NCI-H2227 (cell line): Measurements from ENCODE around the gene KIAA0040.

Experiments
- DNase-seq: peaks from one replicate; lab custom pipeline; 2025; ENCODE audit not compliant: unreplicated experiment; lab: John Stamatoyannopoulos, UW

Gene KIAA0040

DNA sequence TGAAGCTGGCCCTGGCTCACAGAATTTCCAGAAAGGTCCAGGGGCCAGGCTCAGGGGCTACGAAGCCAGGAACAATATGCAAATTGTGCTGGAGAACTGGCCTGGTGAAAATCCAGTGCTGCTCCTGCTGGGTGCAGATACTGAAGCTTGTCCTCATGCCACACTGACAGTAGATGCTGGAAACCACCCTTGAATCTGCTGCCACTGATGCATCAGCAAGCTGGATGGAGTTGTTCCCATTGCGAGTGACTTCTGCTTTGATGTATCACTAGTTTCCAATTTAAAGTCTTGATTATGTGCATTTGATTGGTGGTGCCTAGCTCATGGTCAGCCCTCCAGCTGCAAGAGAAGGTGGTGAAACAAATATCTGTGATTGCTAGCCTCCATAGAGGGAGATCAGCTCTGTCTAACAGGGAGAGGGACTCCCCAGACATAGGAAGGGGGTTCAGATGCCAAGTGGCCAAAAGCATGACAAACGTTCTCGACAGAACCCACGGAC lies 11.0 kb upstream of the KIAA0040 start:
- no peak for DNase-seq

- DNase-seq = no peak
Measured at GRCh38 chr1:175200678-175201521, 8.3 kb upstream of the KIAA0040 start.

- DNase-seq = no peak
Measured at GRCh38 chr1:175198332-175198731, 5.8 kb upstream of the KIAA0040 start.

GRCh38 chr1:175197531-175197930 lies 5.0 kb upstream of the KIAA0040 start:
- no peak for DNase-seq

- no peak for DNase-seq
Measured at GRCh38 chr1:175195798-175196197, 3.2 kb upstream of the KIAA0040 start.

GRCh38 chr1:175195281-175195680 lies 2.7 kb upstream of the KIAA0040 start:
- no peak for DNase-seq

DNA sequence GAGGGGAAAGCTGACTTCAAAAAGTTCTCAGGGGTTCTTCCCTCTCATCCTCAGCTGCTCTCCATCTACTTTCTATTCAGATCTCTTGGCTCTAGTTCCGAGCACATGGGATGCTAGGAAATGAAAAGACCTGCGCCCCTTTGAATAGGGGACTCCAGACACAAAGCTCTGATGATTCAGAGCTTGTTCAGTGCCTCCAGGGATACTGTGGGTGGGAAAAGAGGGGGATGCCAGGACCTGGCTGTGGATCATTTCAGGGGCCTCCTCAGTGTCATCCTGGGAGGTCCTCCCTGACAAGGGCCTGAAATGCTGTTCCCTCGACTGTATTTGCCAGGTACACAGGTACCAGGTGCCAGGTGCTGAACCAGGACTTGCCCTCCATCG lies 943 bp upstream of the KIAA0040 start:
- DNase-seq = no peak

- peak; percentile 21 for DNase-seq
Measured at GRCh38 chr1:175192111-175192629, 406 bp downstream of the KIAA0040 start.

GRCh38 chr1:175191659-175192058 lies 917 bp downstream of the KIAA0040 start:
- no peak for DNase-seq

DNA sequence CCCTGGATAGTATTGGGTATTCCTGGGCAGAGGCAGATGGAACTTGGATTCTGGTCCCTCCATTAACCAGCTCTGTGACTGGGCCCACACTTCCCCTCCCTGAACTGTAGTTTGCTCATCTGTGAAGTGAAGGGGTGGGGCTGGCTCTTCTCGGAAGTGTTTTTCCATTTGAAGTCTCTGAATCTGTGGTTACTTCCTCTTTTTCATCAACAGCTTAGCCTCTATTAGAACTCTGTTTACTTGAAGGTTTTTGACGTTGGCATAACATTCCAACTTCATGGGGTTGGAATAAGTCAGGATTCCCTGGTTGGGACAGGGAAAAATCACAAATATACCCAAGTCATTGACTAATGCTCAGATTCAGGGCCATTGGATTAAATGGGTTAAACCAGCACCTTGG lies 3.6 kb downstream of the KIAA0040 start:
- no peak for DNase-seq

DNA sequence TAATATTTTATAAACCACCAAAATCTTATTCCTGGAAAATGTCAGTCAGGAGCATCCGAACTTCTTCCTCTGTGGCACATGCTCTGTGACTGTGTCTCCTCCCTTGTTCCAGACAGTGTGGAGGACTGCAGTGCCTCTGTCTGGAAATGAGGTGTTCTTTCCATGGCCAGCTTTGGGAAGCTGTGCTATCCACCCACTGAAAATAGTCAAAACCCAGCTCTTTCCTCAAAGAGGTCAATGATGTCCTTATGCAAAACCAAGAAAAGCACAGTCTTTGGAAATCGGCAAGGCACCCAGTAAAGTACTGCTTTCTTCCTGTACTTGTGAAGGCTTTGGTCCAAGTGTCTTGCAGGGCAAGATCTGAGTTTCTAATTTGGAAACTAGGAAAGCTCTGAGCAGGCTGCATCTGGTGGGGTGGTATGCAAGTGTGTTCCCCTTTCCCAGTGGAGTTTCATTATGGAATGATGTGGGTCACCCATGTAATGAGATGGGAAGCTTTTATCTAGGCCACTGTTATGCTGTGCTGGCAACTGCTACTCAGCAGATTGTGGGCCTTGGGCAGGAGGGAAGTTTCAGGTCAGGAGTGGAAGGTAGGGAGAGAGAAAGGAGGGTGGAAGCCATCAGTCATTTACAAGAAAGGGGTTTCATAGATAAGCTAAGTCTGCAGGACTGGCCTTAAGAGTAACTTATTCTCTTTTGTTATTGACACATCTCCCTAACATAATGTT lies 6.0 kb downstream of the KIAA0040 start:
- DNase-seq = no peak

GRCh38 chr1:175185903-175186302 lies 6.7 kb downstream of the KIAA0040 start:
- no peak for DNase-seq

- DNase-seq = no peak
Measured at GRCh38 chr1:175183586-175183985, 9.0 kb downstream of the KIAA0040 start.

- no peak for DNase-seq
Measured at GRCh38 chr1:175182201-175182746, 10.3 kb downstream of the KIAA0040 start.

- no peak for DNase-seq
Measured at GRCh38 chr1:175179837-175180590, 12.6 kb downstream of the KIAA0040 start.

DNA sequence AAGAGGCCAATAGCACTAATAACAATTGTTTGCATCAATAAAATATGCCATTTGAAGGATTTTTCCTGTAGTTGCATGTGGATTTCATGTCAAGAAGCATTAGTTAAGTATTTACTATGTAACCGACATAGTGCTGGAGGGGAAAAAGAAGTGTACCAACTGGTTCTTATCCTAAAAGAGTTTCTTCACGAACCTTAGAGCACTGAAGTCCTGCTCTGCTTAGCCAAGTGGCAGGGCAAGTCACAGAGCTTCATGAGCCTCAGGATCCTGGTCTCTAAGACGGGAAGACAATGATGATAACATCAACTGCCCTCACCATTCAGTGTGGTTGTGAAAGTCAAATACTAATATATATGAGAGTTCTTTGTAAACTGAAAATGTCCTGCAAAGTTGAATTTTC lies 14.1 kb downstream of the KIAA0040 start:
- no peak for DNase-seq

DNA sequence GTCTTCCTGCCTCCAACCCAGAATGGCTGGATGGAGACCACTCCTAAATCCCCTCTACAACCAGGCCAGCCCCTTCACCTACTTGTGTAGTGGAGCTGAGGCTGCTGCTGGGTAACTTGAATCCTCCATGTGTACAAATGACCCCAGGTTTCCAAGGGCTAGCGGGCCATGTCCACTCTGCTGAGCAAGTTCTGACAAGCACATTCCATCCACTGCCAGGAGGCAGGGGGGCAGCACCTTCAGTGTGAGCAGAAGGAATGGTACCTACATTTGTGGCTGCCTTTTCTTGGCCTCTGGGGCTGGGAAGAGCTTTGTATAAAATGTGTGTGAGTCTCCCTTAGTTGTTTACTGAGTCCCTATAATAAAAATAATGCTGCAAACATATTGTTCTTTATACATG lies 14.5 kb downstream of the KIAA0040 start:
- DNase-seq = no peak

GRCh38 chr1:175176246-175176645 lies 16.3 kb downstream of the KIAA0040 start:
- DNase-seq = no peak

GRCh38 chr1:175174309-175175102 lies 18.1 kb downstream of the KIAA0040 start:
- no peak for DNase-seq

DNA sequence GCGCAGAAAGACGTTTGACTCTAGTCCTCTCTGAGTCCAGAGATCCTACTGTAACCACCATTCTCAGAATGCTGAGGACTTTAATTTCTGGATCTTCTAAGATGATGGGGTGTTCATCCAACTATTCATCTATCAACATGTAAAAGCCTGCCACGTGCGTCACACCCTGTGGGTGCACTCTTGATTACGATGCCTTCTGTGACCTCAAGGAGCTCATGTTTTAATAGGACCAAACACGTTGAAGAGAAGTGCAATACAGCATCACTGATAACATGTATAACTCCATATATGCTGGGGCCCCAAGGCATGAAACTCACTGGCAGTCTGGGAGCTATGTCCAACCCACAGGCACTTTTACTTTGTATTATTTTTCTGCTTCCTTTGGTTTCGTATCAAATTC lies 19.0 kb downstream of the KIAA0040 start:
- no peak for DNase-seq
